ENCODE measurements around the gene PTPN7.
"Not testable (repeated sequence)": the region's sequence is repeated elsewhere in the genome, so short reads cannot be mapped to it uniquely, and the experiment has no call there.

Gene PTPN7

GRCh38 chr1:202172015-202172355 is 11.6 kb upstream of the PTPN7 start:
- TF ChIP-seq CTCF (IDR thresholded peaks at IDR 0.05; ENCODE audit: low read depth, low read length): no peak
- no peak for DNase-seq (ENCODE audit: low read depth in 2 of 2)

GRCh38 chr1:202171292-202172014 is 11.1 kb upstream of the PTPN7 start:
- H3K4me3 ChIP-seq (replicated peaks in 1 of 2; ENCODE audit: low read depth in 2 of 2, low read length in 2 of 2): no peak overlapping the region
- no peak for DNase-seq (ENCODE audit: low read depth in 2 of 2)
- no peak for TF ChIP-seq CTCF (IDR thresholded peaks at IDR 0.05; ENCODE audit: low read depth, low read length)

More at GRCh38 chr1:202172015-202172355, 11.6 kb upstream of the PTPN7 start:
- H3K4me3 ChIP-seq (replicated peaks in 1 of 2; ENCODE audit: low read depth in 2 of 2, low read length in 2 of 2): no peak overlapping the region

- H3K4me3 ChIP-seq (replicated peaks in 1 of 2; ENCODE audit: low read depth in 2 of 2, low read length in 2 of 2): no peak overlapping the region
- DNase-seq (ENCODE audit: low read depth in 2 of 2): no peak
- no peak for TF ChIP-seq CTCF (IDR thresholded peaks at IDR 0.05; ENCODE audit: low read depth, low read length)
These were observed 10.3 kb upstream of the PTPN7 start for GRCh38 chr1:202170726-202171125.

GRCh38 chr1:202168861-202169260 is 8.5 kb upstream of the PTPN7 start:
- no peak for TF ChIP-seq CTCF (IDR thresholded peaks at IDR 0.05; ENCODE audit: low read depth, low read length)
- no peak overlapping the region for H3K4me3 ChIP-seq (replicated peaks in 1 of 2; ENCODE audit: low read depth in 2 of 2, low read length in 2 of 2)

GRCh38 chr1:202167708-202168415 is 7.5 kb upstream of the PTPN7 start:
- DNase-seq (ENCODE audit: low read depth in 2 of 2): peak in 1 of 2 donors; percentile 41
- no peak overlapping the region for H3K4me3 ChIP-seq (replicated peaks in 1 of 2; ENCODE audit: low read depth in 2 of 2, low read length in 2 of 2)
- no peak for TF ChIP-seq CTCF (IDR thresholded peaks at IDR 0.05; ENCODE audit: low read depth, low read length)

More at GRCh38 chr1:202168861-202169260, 8.5 kb upstream of the PTPN7 start:
- DNase-seq (ENCODE audit: low read depth in 2 of 2): no peak

GRCh38 chr1:202167054-202167453 is 6.7 kb upstream of the PTPN7 start:
- DNase-seq (ENCODE audit: low read depth in 2 of 2); H3K4me3 ChIP-seq (replicated peaks in 1 of 2; ENCODE audit: low read depth in 2 of 2, low read length in 2 of 2): not testable (repeated sequence)

- TF ChIP-seq CTCF (IDR thresholded peaks at IDR 0.05; ENCODE audit: low read depth, low read length): no peak
- no peak overlapping the region for H3K4me3 ChIP-seq (replicated peaks in 1 of 2; ENCODE audit: low read depth in 2 of 2, low read length in 2 of 2)
- no peak for DNase-seq (ENCODE audit: low read depth in 2 of 2)
These were observed 5.8 kb upstream of the PTPN7 start for GRCh38 chr1:202165942-202166843.

All from cardiac fibroblast (primary cell).